Prostate gland (tissue), 2 donors: Measurements from ENCODE around the gene WBP2NL. TPM values are rescaled to one million over a fixed set of nuclear protein-coding genes. Genes with fewer than 3 reads are reported as not detected.

Experiments
- DNase-seq: peaks from one replicate; pipeline ENCODE4 v3.0.0-alpha.2; 2019; ENCODE audit warnings: low spot score
- H3K27ac ChIP-seq, 2 donors: fragments of 200-600 bp; sonication (generic); 2 replicates each; pipeline ENCODE4 v1.5.1; 2017 to 2019
- H3K27me3 ChIP-seq: fragments of 200-600 bp; sonication (generic); replicated peaks from 2 replicates; pipeline ENCODE4 v1.5.1; 2019; ENCODE audit not compliant: insufficient read depth
- H3K36me3 ChIP-seq, 2 donors: fragments of 200-600 bp; sonication (generic); 1 replicate in 1 of 2; 2 replicates in 1 of 2; pipeline versions ENCODE4 v1.5.1 to v1.8.1; 2017 to 2019
- H3K4me1 ChIP-seq: fragments of 200-600 bp; sonication (generic); replicated peaks from 2 replicates; pipeline ENCODE4 v1.5.1; 2019
- H3K4me3 ChIP-seq, 2 donors: fragments of 200-600 bp; sonication (generic); 2 replicates each; pipeline ENCODE4 v1.5.1; 2017 to 2019
- H3K9me3 ChIP-seq: fragments of 200-600 bp; sonication (generic); 2 replicates; pipeline ENCODE4 v1.5.1; 2017
- CTCF ChIP-seq, 4 experiments: fragments of 200-600 bp in 2 of 4; fragments of 450-650 bp in 2 of 4; sonication (generic) in 2 of 4; IDR thresholded peaks; 1 replicate in 3 of 4; 2 replicates in 1 of 4; pipeline ENCODE4 v1.5.1; 2016 to 2019; ENCODE audit warnings: antibody characterized with exemption in 4 of 4, mild to moderate bottlenecking in 2 of 4, moderate library complexity in 2 of 4
- POLR2A ChIP-seq: fragments of 450-650 bp; IDR thresholded peaks from one replicate; pipeline ENCODE4 v1.6.1; 2016; ENCODE audit warnings: antibody characterized with exemption, mild to moderate bottlenecking
- POLR2AphosphoS5 ChIP-seq: sonication (generic); formaldehyde crosslinking; IDR thresholded peaks from one replicate; pipeline ENCODE4 v1.6.1; 2017; ENCODE audit warnings: antibody characterized with exemption
- WGBS: methylation state at CpG from one replicate; pipeline ENCODE4 v1.1.5; 2018; 5-methylcytosine and 5-hydroxymethylcytosine counted together
- intact Hi-C: fragments of 100-400 bp; cut with DNase I; formaldehyde crosslinking; loops from one replicate; pipeline ENCODE4 v1.14.2; 2022
- total RNA-seq, 2 donors: library from RNA; depleted of rRNA; stranded (reverse); fragments of >200 nt; gene quantifications; one replicate each; pipeline ENCODE4 v1.1.0, GENCODE V29; 2016

Gene WBP2NL
- total RNA-seq, 2 donors from 2014 or later, result 1.6 to 12.7 TPM

GRCh38 chr22:42013385-42013784, 14.8 kb downstream of the WBP2NL start:
- DNase-seq, result no peak
- intact Hi-C loops, result no loop called here
- no peak overlapping the region for H3K27ac ChIP-seq
- no peak for TF ChIP-seq POLR2A
- TF ChIP-seq POLR2AphosphoS5, result no peak
- H3K4me1 ChIP-seq, result no peaks in the 10 kb centered on the region
- H3K9me3 ChIP-seq, result no peaks in the 10 kb centered on the region
- H3K36me3 ChIP-seq, result no peaks in the 10 kb centered on the region
- H3K27me3 ChIP-seq, result no peaks in the 10 kb centered on the region
- 87% methylated on average over 4 of the region's 4 CpGs for WGBS
- H3K4me3 ChIP-seq, result no peak overlapping the region

GRCh38 chr22:42016111-42016510, 17.5 kb downstream of the WBP2NL start:
- H3K4me1 ChIP-seq, result no peaks in the 10 kb centered on the region
- no peak for DNase-seq
- H3K9me3 ChIP-seq, result no peaks in the 10 kb centered on the region
- 77% methylated on average over 10 of the region's 10 CpGs for WGBS
- H3K27ac ChIP-seq, result no peak overlapping the region
- no peaks in the 10 kb centered on the region for H3K36me3 ChIP-seq
- no peak for TF ChIP-seq POLR2A
- no peak for TF ChIP-seq CTCF (IDR thresholded peaks at IDR 0.05)
- TF ChIP-seq POLR2AphosphoS5, result no peak
- no peak overlapping the region for H3K4me3 ChIP-seq
- intact Hi-C loops, result no loop called here
- no peaks in the 10 kb centered on the region for H3K27me3 ChIP-seq

GRCh38 chr22:42018224-42018623, 19.6 kb downstream of the WBP2NL start:
- no peak overlapping the region for H3K4me3 ChIP-seq
- intact Hi-C loops, result no loop called here
- H3K27me3 ChIP-seq, result no peaks in the 10 kb centered on the region
- H3K27ac ChIP-seq, result no peak overlapping the region
- DNase-seq, result no peak
- no peaks in the 10 kb centered on the region for H3K9me3 ChIP-seq
- no peaks in the 10 kb centered on the region for H3K4me1 ChIP-seq
- TF ChIP-seq CTCF (IDR thresholded peaks at IDR 0.05) (no peak), POLR2A (no peak), POLR2AphosphoS5 (no peak)
- H3K36me3 ChIP-seq, result no peaks in the 10 kb centered on the region
- WGBS, result 55% methylated on average over 1 of the region's 1 CpG

GRCh38 chr22:42021571-42021970, 23.0 kb downstream of the WBP2NL start:
- TF ChIP-seq POLR2A, result no peak
- WGBS, result 80% methylated on average over 2 of the region's 2 CpGs
- Histone ChIP-seq H3K27me3 (no peaks in the 10 kb centered on the region), H3K4me3 (no peak overlapping the region), H3K4me1 (no peaks in the 10 kb centered on the region), H3K27ac (no peak overlapping the region), H3K9me3 (no peaks in the 10 kb centered on the region), H3K36me3 (no peaks in the 10 kb centered on the region)
- no peak for DNase-seq
- intact Hi-C loops, result no loop called here

GRCh38 chr22:42022162-42022847, 23.7 kb downstream of the WBP2NL start:
- DNase-seq, result no peak
- no peak overlapping the region for H3K4me3 ChIP-seq
- 66% methylated on average over 2 of the region's 2 CpGs for WGBS

More at GRCh38 chr22:42022162-42022847, 23.7 kb downstream of the WBP2NL start:
- H3K36me3 ChIP-seq, result no peaks in the 10 kb centered on the region
- no peak overlapping the region for H3K27ac ChIP-seq
- TF ChIP-seq CTCF (IDR thresholded peaks at IDR 0.05) (no peak), POLR2A (no peak), POLR2AphosphoS5 (no peak)
- no peaks in the 10 kb centered on the region for H3K4me1 ChIP-seq
- no peaks in the 10 kb centered on the region for H3K9me3 ChIP-seq
- H3K27me3 ChIP-seq, result no peaks in the 10 kb centered on the region
- intact Hi-C loops, result no loop called here
